ENCODE measurements around the gene KDELR3. TPM values are rescaled to one million over a fixed set of nuclear protein-coding genes. Genes with fewer than 3 reads are reported as not detected.
A peak's percentile ranks its signal among the peaks of the same experiment; 100 is the strongest.

The KDELR3 gene
- total RNA-seq, 2 experiments from 2014 or later: 0.75 to 0.88 TPM

DNA sequence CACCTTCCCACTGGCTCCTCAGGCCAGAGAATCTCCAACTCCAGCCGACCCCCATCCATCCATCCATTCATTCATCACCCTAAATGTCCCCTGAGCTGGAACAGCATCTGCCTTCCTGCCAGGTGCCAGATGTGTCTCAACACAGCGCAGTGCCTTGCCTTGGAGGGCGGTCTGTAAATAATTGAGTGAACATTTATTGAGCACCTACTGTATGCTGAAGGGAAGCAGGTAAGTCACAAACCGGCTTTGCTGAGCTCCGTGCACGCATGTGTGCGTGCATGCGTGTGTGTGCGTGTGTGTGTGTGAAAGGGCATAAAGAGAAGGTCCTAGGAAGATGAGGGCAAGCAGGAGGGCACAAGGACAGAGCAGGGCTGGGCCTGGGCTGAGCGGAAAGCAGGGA lies 23.1 kb upstream of the KDELR3 start:
- no peaks in the 10 kb centered on the region for H3K9me3 Mint-ChIP-seq
- no peak for DNase-seq
- peaks cover 24% of the 10 kb centered on the region for H3K27me3 Mint-ChIP-seq
- H3K36me3 Mint-ChIP-seq (ENCODE audit: low read depth): no peaks in the 10 kb centered on the region
- ChIA-PET POLR2A (no interaction called here), CTCF (no interaction called here)
- H3K27ac Mint-ChIP-seq: no peak overlapping the region
- no peaks in the 10 kb centered on the region for H3K4me1 Mint-ChIP-seq
- no peak overlapping the region for H3K4me3 Mint-ChIP-seq

GRCh38 chr22:38446018-38446601 lies 21.8 kb upstream of the KDELR3 start:
- no peak overlapping the region for H3K27ac Mint-ChIP-seq
- H3K27me3 Mint-ChIP-seq: peaks cover 29% of the 10 kb centered on the region
- H3K36me3 Mint-ChIP-seq (ENCODE audit: low read depth): no peaks in the 10 kb centered on the region
- no peak for DNase-seq
- ChIA-PET POLR2A (interaction anchor here (1.0 kb wide), 1 partner anchor 105 kb away, joined by 3 read pairs; no protein-coding TSS in a partner anchor), CTCF (no interaction called here)
- H3K4me3 Mint-ChIP-seq: no peak overlapping the region
- H3K4me1 Mint-ChIP-seq: no peaks in the 10 kb centered on the region
- H3K9me3 Mint-ChIP-seq: no peaks in the 10 kb centered on the region

DNA sequence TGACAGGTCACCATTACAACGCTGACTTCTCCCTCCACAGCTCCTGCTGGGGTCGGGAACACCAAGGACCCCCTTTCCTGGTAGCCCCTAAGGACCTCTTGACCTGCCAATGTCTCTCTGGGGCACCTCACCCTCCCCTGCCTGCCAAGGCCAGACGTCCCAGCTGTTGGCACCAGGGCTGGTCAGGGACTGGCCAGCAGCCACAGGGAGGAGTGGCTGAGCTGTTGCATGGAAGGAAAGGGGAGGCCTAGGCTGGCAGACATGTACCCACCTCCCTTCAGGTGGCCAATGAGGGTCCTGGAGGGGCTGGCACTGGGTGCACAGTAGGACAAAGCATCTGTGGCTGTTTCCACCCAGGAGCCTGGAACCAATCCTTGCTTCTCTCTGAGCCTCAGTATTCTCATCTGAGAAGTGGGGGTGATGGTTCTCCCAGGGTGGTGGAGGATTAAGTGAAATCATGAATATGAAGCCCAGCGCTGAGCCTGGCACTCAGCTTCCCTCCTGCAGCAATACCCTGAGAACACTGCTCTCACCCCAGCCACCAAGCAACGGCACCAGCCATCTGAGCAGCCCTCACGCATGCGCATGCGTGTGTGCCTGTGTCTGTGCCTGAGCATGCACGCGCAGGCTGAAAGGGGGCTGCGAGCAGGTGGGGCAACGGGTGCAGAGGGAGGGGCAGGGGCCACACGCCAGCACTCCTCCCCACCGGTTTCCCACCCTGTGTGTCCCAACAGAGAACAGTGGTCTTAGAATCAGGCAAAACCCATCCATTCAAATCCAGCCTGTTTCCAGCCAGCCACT lies 18.8 kb upstream of the KDELR3 start:
- Mint-ChIP-seq H3K27me3 (peaks cover 45% of the 10 kb centered on the region), H3K4me3 (no peak overlapping the region), H3K36me3 (ENCODE audit: low read depth) (no peaks in the 10 kb centered on the region), H3K27ac (no peak overlapping the region), H3K4me1 (no peaks in the 10 kb centered on the region), H3K9me3 (no peaks in the 10 kb centered on the region)
- CTCF ChIA-PET: no interaction called here
- no peak for DNase-seq
- POLR2A ChIA-PET: no interaction called here

DNA sequence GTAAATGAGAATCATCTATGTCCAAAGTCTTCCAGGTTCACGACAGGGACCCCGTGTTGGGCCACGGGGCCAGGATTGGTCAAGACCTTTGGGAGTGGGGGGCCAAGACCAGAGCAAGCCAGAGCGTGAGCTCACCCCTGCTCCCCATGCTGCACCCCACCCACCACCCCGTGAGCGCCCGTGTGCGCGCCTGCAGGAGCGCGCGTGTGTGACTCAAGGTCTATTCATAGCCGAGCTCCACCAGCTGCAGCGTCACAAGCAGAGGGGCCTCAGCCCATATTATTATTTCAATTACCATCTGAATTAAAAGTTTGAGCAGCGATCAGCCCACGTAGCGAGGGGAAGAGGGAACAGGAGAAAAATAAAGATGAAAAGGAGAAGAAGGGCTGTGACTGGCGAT lies 18.1 kb upstream of the KDELR3 start:
- ChIA-PET POLR2A (no interaction called here), CTCF (no interaction called here)
- Mint-ChIP-seq H3K36me3 (ENCODE audit: low read depth) (no peaks in the 10 kb centered on the region), H3K4me1 (peaks cover 4% of the 10 kb centered on the region), H3K9me3 (no peaks in the 10 kb centered on the region), H3K27me3 (peaks cover 48% of the 10 kb centered on the region), H3K27ac (no peak overlapping the region), H3K4me3 (no peak overlapping the region)
- no peak for DNase-seq

- peaks cover 4% of the 10 kb centered on the region for H3K4me1 Mint-ChIP-seq
- ChIA-PET POLR2A (interaction anchor here (1.9 kb wide), 1 partner anchor 13 kb away, joined by 4 read pairs; no protein-coding TSS in a partner anchor), CTCF (no interaction called here)
- H3K4me3 Mint-ChIP-seq: no peak overlapping the region
- DNase-seq: no peak
- peaks cover 46% of the 10 kb centered on the region for H3K27me3 Mint-ChIP-seq
- no peak overlapping the region for H3K27ac Mint-ChIP-seq
- no peaks in the 10 kb centered on the region for H3K36me3 Mint-ChIP-seq (ENCODE audit: low read depth)
- no peaks in the 10 kb centered on the region for H3K9me3 Mint-ChIP-seq
These were observed 17.6 kb upstream of the KDELR3 start for GRCh38 chr22:38450234-38450797.

- Mint-ChIP-seq H3K36me3 (ENCODE audit: low read depth) (no peaks in the 10 kb centered on the region), H3K27me3 (peaks cover 47% of the 10 kb centered on the region), H3K9me3 (no peaks in the 10 kb centered on the region), H3K4me1 (peaks cover 7% of the 10 kb centered on the region), H3K4me3 (no peak overlapping the region), H3K27ac (no peak overlapping the region)
- no peak for DNase-seq
- ChIA-PET CTCF (no interaction called here), POLR2A (interaction anchor here (1.9 kb wide), 1 partner anchor 12 kb away, joined by 4 read pairs; no protein-coding TSS in a partner anchor)
These were observed 16.5 kb upstream of the KDELR3 start for GRCh38 chr22:38451404-38451803.

- ChIA-PET POLR2A (interaction anchor here (1.9 kb wide), 1 partner anchor 12 kb away, joined by 4 read pairs; no protein-coding TSS in a partner anchor), CTCF (no interaction called here)
- Mint-ChIP-seq H3K4me3 (no peak overlapping the region), H3K27ac (no peak overlapping the region), H3K9me3 (no peaks in the 10 kb centered on the region), H3K4me1 (peaks cover 11% of the 10 kb centered on the region), H3K27me3 (peaks cover 51% of the 10 kb centered on the region), H3K36me3 (ENCODE audit: low read depth) (no peaks in the 10 kb centered on the region)
- DNase-seq: no peak
These were observed 16.0 kb upstream of the KDELR3 start for GRCh38 chr22:38451864-38452263.

DNA sequence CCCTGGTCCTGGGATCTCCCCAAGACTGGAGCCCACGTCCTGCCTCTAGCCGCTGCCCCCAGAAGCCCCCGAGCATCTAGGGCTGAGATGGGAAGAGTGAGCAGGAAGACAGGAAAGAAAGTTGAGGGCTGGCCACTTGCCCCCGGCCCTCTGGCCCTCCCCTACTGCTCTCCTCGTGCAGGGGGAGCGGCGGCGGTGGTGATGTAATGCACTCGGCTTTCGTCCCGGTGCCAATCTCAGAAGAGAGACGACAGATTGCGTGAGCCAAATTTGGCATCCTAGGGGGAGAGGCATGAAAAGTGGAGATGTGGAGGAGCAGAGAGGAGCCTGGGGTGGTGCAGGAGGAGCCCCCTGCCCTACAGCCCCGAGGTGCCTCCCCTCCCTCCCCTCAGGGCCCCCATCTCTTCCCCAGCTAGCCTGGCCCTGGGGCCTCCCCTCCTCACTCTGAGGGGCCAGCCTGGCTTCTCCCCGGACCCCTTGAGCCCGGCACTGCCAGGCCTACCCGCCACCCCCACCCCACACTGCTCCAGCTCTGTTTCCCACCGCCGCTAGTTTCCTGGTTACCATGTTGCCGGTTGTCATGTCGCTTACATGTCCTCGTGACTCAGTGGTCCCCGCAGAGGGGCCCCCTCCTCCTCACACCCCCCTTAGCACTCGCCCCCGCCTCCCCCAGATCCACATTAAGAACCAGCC lies 15.4 kb upstream of the KDELR3 start:
- no peak overlapping the region for H3K4me3 Mint-ChIP-seq
- no peaks in the 10 kb centered on the region for H3K9me3 Mint-ChIP-seq
- DNase-seq: no peak
- no peaks in the 10 kb centered on the region for H3K36me3 Mint-ChIP-seq (ENCODE audit: low read depth)
- CTCF ChIA-PET: interaction anchor here (1.2 kb wide), 1 partner anchor 119 kb away, joined by 5 read pairs; no protein-coding TSS in a partner anchor
- POLR2A ChIA-PET: interaction anchor here (1.9 kb wide), 1 partner anchor 11 kb away, joined by 4 read pairs; no protein-coding TSS in a partner anchor
- H3K4me1 Mint-ChIP-seq: peaks cover 13% of the 10 kb centered on the region
- peaks cover 58% of the 10 kb centered on the region for H3K27me3 Mint-ChIP-seq
- H3K27ac Mint-ChIP-seq: no peak overlapping the region

DNA sequence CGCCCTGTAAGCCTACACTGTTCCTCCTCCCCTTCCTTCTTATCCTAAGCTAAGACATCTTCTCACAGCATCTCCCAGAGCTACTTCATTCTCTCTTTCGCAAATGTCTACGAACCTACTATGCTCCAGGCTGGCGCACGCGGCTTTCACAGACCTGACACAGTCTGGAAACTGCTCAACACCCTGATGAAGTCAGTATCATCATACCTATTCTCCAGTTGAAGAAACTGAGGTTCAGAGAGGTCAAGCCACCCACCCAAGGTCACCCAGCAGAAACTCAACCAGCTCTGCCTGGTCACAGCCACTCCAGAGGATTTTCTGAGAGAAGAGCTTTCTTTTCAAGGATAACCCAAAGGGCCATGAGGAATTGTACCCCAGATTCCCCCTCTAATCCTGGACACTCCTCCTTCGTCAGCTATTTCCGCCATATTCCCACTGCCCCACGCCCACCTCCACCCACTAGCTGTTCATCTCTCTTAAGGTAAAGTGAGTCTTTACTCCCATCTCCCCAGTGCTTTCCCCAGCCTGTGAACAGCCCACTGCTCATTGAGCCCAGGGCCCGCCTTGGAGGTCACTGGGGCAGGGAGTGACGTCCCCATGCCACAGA lies 14.7 kb upstream of the KDELR3 start:
- H3K27me3 Mint-ChIP-seq: peaks cover 63% of the 10 kb centered on the region
- H3K36me3 Mint-ChIP-seq (ENCODE audit: low read depth): no peaks in the 10 kb centered on the region
- POLR2A ChIA-PET: no interaction called here
- H3K27ac Mint-ChIP-seq: no peak overlapping the region
- CTCF ChIA-PET: interaction anchor here (1.2 kb wide), 1 partner anchor 119 kb away, joined by 5 read pairs; no protein-coding TSS in a partner anchor
- H3K9me3 Mint-ChIP-seq: no peaks in the 10 kb centered on the region
- peaks cover 13% of the 10 kb centered on the region for H3K4me1 Mint-ChIP-seq
- no peak overlapping the region for H3K4me3 Mint-ChIP-seq
- no peak for DNase-seq

- ChIA-PET CTCF (no interaction called here), POLR2A (no interaction called here)
- Mint-ChIP-seq H3K4me1 (peaks cover 13% of the 10 kb centered on the region), H3K36me3 (ENCODE audit: low read depth) (no peaks in the 10 kb centered on the region), H3K27me3 (peaks cover 71% of the 10 kb centered on the region), H3K9me3 (no peaks in the 10 kb centered on the region), H3K27ac (no peak overlapping the region), H3K4me3 (no peak overlapping the region)
- no peak for DNase-seq
These were observed 13.9 kb upstream of the KDELR3 start for GRCh38 chr22:38453996-38454352.

DNA sequence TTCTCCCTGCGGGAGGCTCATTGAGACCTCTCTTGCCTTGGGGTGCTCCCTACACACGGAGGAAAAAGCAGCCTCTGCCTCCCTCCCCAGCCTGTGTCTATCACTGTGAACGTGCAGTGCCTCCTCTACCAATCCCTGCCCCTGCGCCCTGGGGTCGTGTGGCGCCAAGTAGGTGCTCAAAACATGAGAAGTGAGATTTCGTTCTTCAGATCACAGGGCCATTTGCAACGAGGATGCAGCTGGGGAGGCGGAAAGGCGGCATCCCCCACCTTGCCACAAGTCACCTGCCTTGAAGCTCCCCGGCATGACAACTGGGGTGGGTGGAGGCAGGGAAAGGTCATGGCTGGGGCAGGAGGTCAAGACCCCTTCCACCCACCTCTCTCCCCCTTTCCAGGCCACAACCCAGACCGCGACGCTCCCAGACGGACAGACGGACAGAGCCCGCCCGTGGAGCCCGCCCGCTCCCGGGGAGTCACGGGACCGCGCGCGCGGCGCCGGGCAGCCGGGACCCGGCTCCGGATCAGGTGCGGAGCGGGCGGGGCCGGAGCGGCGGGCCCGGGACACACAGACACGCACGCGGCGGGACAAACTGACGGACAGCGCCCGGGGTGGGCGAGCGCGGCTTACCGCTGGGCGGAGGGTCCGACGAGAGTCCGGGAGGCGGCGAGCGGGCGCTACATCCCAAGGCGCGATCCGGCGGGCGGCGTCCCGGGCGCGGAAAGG lies 13.4 kb upstream of the KDELR3 start:
- POLR2A ChIA-PET: no interaction called here
- H3K27me3 Mint-ChIP-seq: peaks cover 76% of the 10 kb centered on the region
- H3K27ac Mint-ChIP-seq: no peak overlapping the region

GRCh38 chr22:38455076-38455529 lies 12.8 kb upstream of the KDELR3 start, which contains the start of gene KCNJ4:
Gene KCNJ4 (minus strand): TSS chr22:38455199. CDS start chr22:38428132, 27,067 bp downstream.
- H3K9me3 Mint-ChIP-seq: no peaks in the 10 kb centered on the region
- H3K4me3 Mint-ChIP-seq: peak within 1 kb of the TSS; percentile 55
- H3K36me3 Mint-ChIP-seq (ENCODE audit: low read depth): no peaks in the 10 kb centered on the region
- no peak for DNase-seq
- ChIA-PET CTCF (no interaction called here), POLR2A (interaction anchor here (0.6 kb wide), 1 partner anchor 242 kb away, joined by 3 read pairs; no protein-coding TSS in a partner anchor)
- H3K27me3 Mint-ChIP-seq: peaks cover 72% of the 10 kb centered on the region
- H3K4me1 Mint-ChIP-seq: peaks cover 13% of the 10 kb centered on the region
- no peak within 1 kb of the TSS for H3K27ac Mint-ChIP-seq

More for the DNA sequence above, 13.4 kb upstream of the KDELR3 start:
- CTCF ChIA-PET: no interaction called here
- H3K4me1 Mint-ChIP-seq: peaks cover 13% of the 10 kb centered on the region
- no peak for DNase-seq
- no peaks in the 10 kb centered on the region for H3K36me3 Mint-ChIP-seq (ENCODE audit: low read depth)
- no peaks in the 10 kb centered on the region for H3K9me3 Mint-ChIP-seq
- H3K4me3 Mint-ChIP-seq: peak overlapping the region; percentile 55

All from activated CD4-positive, alpha-beta memory T cell treated with anti-CD3 and anti-CD28 coated beads, Interleukin-2, amount 10 ng/mL, durations not matched to agents 7 days and 5 days (primary cell).